Upper lobe of right lung (tissue), 1 donor: ENCODE measurements around the gene CLEC1B. TPM values are rescaled to one million over a fixed set of nuclear protein-coding genes. Genes with fewer than 3 reads are reported as not detected.
"Not testable (repeated sequence)": the region's sequence is repeated elsewhere in the genome, so short reads cannot be mapped to it uniquely, and the experiment has no call there.

Source experiments
- ATAC-seq: fragments of 200-7000 bp; cut with Tn5 transposase; one replicate; pipeline ENCODE4 v1.9.1; 2020; ENCODE audit warnings: mild to moderate bottlenecking, moderate library complexity
- DNase-seq: peaks from one replicate; pipeline ENCODE4 v3.0.0-alpha.2; 2020
- H3K27ac ChIP-seq: fragments of 200-600 bp; one replicate; pipeline ENCODE4 v1.8.0; 2022
- H3K27me3 ChIP-seq: fragments of 200-600 bp; one replicate; pipeline ENCODE4 v1.8.0; 2022; ENCODE audit warnings: mild to moderate bottlenecking
- H3K36me3 ChIP-seq: fragments of 200-600 bp; one replicate; pipeline ENCODE4 v1.8.0; 2022
- H3K4me1 ChIP-seq: fragments of 200-600 bp; one replicate; pipeline ENCODE4 v1.8.0; 2022
- H3K4me3 ChIP-seq: fragments of 200-600 bp; one replicate; pipeline ENCODE4 v1.8.0; 2022; ENCODE audit warnings: mild to moderate bottlenecking
- H3K9me3 ChIP-seq: fragments of 200-600 bp; one replicate; pipeline ENCODE4 v1.8.0; 2022
- intact Hi-C: fragments of 100-400 bp; cut with DNase I; formaldehyde crosslinking; loops from one replicate; pipeline ENCODE4 v1.11.0; 2022
- total RNA-seq: library from RNA; stranded (reverse); fragmentation: NEBNext Ultra II Directional; extraction: Animal tissue kit (Norgen Biotek cat#: 25700); gene quantifications from one replicate; pipeline ENCODE4 v1.2.1, GENCODE V29; 2021
- TF ChIP-seq, protein P1 (sequence below): fragments of 200-600 bp; IDR thresholded peaks from one replicate; pipeline ENCODE4 v1.8.0; 2022; ENCODE audit warnings: antibody characterized with exemption
- donor health status: DM: no; HTN: yes; CAD: no; lungs with severe emphysema.

Gene CLEC1B
- total RNA-seq, 1 donor from 2014 or later, result not detected

DNA sequence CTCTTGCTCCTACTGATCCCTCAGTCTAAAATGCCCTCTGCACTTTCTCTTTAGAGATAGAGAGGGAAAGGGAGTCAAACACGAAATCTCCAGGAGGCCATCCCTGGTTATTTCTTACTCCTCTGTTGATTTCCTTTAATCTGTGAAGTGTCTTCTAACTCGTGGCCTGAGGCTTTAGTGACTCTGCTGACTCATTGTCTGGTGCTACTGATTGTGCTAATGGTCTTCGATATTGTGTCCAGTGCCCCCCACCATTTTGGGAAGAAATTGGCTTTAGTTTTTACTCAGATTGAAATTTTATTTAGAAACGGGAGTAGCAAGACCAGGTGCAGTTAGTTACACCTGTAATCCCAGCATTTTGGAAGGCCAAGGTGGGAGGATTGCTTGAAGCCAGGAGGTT is 32.4 kb upstream of the CLEC1B start:
- DNase-seq, result no peak
- intact Hi-C loops, result no loop called here
- ATAC-seq, result no peak
- H3K9me3 ChIP-seq, result no peaks in the 10 kb centered on the region
- H3K4me3 ChIP-seq, result no peak overlapping the region
- H3K36me3 ChIP-seq, result no peaks in the 10 kb centered on the region
- no peaks in the 10 kb centered on the region for H3K4me1 ChIP-seq
- H3K27me3 ChIP-seq, result no peaks in the 10 kb centered on the region
- TF ChIP-seq, protein P1, sequence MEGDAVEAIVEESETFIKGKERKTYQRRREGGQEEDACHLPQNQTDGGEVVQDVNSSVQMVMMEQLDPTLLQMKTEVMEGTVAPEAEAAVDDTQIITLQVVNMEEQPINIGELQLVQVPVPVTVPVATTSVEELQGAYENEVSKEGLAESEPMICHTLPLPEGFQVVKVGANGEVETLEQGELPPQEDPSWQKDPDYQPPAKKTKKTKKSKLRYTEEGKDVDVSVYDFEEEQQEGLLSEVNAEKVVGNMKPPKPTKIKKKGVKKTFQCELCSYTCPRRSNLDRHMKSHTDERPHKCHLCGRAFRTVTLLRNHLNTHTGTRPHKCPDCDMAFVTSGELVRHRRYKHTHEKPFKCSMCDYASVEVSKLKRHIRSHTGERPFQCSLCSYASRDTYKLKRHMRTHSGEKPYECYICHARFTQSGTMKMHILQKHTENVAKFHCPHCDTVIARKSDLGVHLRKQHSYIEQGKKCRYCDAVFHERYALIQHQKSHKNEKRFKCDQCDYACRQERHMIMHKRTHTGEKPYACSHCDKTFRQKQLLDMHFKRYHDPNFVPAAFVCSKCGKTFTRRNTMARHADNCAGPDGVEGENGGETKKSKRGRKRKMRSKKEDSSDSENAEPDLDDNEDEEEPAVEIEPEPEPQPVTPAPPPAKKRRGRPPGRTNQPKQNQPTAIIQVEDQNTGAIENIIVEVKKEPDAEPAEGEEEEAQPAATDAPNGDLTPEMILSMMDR, result no peak
- H3K27ac ChIP-seq, result no peak overlapping the region

DNA sequence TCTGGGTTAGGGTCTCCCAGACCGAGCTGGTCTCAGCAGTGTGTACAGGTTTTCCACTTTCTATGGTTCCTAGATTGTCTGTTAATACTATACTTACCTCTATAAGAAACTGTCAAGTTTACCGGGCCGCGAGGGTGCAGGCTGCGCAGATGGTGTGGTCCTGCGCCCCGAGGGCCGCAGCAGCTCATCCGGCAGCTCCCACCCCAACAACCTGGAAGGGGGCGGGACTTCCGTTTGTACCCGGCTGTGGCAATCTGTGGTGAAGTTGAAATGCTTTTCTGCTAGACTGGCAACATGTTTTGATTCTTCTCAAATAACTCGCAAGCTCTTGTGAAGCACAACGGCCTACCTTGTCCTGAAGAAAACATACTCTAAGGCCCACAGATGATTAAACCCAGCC is 31.5 kb upstream of the CLEC1B start, which contains the start of gene CLEC9A:
Gene CLEC9A, plus strand, starts transcription at position 237 of the 400 bp plus-strand sequence. CDS start 22,006 bp downstream, outside the sequence.
- Histone ChIP-seq H3K4me3 (no peak within 1 kb of the TSS), H3K27ac (no peak within 1 kb of the TSS), H3K4me1 (no peaks in the 10 kb centered on the region), H3K27me3 (no peaks in the 10 kb centered on the region), H3K9me3 (no peaks in the 10 kb centered on the region), H3K36me3 (no peaks in the 10 kb centered on the region)
- TF ChIP-seq, protein P1, result no peak
- ATAC-seq, result no peak
- intact Hi-C loops, result no loop called here
- DNase-seq, result no peak

DNA sequence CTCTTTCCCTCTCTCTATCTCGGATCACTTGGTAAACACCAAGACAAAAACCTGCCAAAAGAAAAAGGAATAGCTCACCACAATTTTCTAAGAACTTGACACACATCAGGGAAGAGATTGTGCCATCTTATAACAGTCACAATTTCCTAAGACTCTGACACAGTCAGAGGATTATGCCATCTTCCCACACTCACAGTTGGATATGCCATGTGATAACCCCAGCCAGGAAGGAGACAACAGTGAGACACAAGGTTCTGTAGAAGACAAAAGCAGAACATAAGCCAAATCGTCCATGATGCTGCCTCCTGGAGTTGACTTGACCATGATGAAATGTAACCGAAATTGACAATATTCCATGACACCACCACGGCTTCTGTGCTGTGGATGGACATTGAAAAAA is 28.8 kb upstream of the CLEC1B start:
- H3K4me3 ChIP-seq, result no peak overlapping the region
- H3K9me3 ChIP-seq, result no peaks in the 10 kb centered on the region
- H3K27ac ChIP-seq, result peak overlapping the region; percentile 51
- H3K36me3 ChIP-seq, result no peaks in the 10 kb centered on the region
- H3K4me1 ChIP-seq, result no peaks in the 10 kb centered on the region
- TF ChIP-seq, protein P1, result no peak
- ATAC-seq (peak; percentile 93), DNase-seq (no peak)
- intact Hi-C loops, result no loop called here
- no peaks in the 10 kb centered on the region for H3K27me3 ChIP-seq

DNA sequence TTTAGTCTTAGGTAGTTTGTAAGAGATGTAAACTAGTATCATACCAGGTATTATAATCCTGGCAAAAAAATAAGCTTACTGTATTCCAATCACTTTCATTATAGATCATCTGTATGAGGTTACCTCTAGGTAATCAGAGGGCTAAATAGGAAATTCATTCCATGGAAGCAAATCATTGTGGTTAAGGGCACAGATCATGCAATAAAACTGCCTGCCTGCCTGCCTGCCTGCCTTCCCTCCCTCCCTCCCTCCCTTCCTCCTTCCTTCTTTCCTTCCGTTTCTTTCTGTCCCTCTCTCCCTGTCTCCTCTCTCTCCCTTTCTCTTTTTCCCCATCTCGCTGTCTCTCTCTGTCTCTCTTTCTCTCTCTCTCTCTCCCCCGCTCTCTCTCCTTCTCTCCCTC is 28.4 kb upstream of the CLEC1B start:
- ATAC-seq (no peak), DNase-seq (no peak)
- no peaks in the 10 kb centered on the region for H3K9me3 ChIP-seq
- no peak overlapping the region for H3K27ac ChIP-seq
- intact Hi-C loops, result no loop called here
- H3K4me3 ChIP-seq, result no peak overlapping the region
- no peaks in the 10 kb centered on the region for H3K27me3 ChIP-seq
- no peaks in the 10 kb centered on the region for H3K4me1 ChIP-seq
- TF ChIP-seq, protein P1, result no peak
- no peaks in the 10 kb centered on the region for H3K36me3 ChIP-seq

DNA sequence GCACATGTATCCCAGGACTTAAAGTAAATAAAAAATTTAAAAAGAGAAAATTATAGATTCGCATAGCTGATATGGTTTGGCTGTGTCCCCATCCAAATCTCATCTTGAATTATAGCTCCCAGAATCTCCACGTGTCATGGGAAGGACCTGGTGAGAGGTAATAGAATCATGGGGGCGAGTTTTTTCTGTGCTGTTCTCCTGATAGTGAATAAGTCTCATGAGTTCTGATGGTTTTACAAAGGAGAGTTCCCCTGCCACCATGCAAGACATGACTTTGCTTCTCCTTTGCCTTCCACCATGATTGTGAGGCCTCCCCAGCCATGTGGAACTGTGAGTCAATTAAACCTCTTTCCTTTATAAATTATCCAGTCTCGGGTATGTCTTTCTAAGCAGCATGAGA is 27.7 kb upstream of the CLEC1B start:
- intact Hi-C loops, H3K27ac ChIP-seq, H3K4me3 ChIP-seq, H3K4me1 ChIP-seq, DNase-seq, H3K36me3 ChIP-seq, ATAC-seq, H3K27me3 ChIP-seq, H3K9me3 ChIP-seq: not testable (repeated sequence)

DNA sequence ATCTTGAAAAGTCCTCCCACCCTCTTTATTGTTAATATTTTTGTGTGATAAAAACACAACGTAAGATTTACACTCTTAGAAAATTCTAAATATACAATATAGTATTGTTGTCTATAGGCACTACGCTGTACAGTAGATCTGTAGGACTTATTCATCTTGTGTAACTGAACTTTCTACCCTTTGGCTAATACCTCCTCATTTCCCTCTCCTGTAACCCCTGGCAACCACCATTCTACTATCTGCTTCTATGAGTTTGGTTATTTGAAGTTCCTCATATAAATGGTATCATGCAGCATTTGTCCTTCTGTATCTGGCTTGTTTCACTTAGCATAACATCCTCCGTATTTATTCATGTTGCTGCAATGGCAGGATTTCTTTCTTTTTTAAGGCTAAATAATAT is 26.3 kb upstream of the CLEC1B start:
- Histone ChIP-seq H3K27me3 (no peaks in the 10 kb centered on the region), H3K9me3 (no peaks in the 10 kb centered on the region), H3K36me3 (no peaks in the 10 kb centered on the region), H3K4me3 (no peak overlapping the region), H3K27ac (no peak overlapping the region), H3K4me1 (no peaks in the 10 kb centered on the region)
- intact Hi-C loops, result no loop called here
- TF ChIP-seq, protein P1, result no peak
- DNase-seq (no peak), ATAC-seq (peak; percentile 58)
